Hematopoietic multipotent progenitor cell treated with erythropoietin and hydrocortisone succinate and interleukin-3 and kit ligand, for 4 days (in vitro differentiated cells): ENCODE measurements around the gene ARSI.
A peak's percentile ranks its signal among the peaks of the same experiment; 100 is the strongest.

Experiments
- DNase-seq: peaks from one replicate; pipeline ENCODE4 v3.0.0-alpha.2; 2015

Gene ARSI

DNA sequence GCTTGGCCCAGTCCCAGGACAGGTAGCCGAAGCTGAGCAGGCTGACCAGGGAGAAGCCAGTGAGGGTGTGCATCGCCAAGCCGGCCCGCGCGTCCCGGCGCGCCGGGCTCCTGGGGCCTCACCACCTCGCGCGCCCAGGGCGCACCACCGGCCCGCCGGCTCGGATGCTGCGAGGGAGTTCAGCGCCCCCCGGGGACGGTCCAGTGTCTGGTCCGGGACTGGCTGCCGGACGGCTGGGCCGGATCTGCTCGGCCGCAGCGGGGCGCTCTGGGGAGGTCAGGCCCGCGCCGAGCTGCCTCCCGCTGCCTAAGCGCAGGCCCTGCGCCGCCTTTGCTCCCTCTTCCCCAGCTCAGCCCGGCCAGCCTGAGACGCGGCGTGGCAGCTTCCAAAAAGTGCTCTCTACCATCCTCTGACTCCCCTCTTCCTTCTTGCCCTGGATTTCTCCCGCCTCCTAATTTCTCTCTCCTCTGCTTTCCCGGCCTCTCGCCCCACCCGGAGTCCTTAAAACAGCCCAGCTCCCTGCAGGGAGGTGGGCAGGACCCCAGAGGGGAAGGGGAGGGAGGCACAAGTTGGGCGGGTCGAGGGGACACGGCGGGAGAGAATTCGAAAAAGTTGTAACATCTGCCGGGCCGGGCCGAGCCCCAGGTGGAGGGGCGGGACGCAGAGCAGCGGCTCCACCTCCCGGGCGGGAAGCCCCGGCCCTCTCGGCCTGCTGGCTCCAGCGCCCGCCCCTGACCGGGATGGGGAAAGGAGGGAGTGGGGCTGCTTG, at the start of gene ARSI:
Gene ARSI, minus strand, starts transcription at position 605 of the 769 bp plus-strand sequence. Its CDS starts 532 bp downstream, at position 73.
- DNase-seq: peak; percentile 20

DNA sequence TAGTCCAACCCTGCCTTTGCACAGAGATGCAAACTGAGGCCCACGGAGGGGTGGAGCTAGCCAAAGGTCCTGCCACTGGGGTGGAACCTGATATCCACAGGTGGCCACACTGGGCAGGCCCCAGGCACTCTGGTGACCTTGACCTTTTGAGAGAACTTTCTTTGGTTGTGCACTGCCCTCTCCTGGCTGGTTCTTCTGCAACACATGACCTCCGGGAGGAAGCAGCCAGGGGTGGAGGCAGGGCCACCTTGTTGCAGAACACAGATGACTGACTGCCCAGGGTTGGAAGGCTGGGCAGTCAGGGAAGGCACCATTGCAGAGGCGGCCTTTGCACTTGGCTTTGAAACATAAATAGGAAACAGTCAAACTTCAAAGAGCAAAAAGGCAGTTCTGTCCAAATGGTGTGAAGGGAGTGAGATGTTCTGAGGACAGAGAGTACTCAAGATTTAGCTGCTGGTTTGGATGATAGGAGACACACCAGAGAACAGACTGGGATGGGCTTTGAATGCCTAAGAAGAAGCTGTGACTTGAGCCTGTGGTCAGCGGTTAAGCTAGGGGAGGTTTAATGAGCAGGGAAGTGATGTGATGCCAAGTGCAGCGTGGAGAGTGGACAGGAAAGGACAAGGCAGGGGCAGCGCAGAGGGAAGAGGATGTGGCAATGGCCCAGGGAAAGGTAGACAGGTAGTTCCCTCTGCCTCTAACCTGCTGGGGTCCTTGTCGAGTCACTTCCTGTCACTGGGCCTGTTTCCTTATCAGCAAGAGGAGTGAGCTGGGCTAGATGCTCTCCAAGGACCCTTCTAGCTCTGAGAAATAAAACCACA, 48.0 kb upstream of the ARSI start:
- peak; percentile 85 for DNase-seq

DNA sequence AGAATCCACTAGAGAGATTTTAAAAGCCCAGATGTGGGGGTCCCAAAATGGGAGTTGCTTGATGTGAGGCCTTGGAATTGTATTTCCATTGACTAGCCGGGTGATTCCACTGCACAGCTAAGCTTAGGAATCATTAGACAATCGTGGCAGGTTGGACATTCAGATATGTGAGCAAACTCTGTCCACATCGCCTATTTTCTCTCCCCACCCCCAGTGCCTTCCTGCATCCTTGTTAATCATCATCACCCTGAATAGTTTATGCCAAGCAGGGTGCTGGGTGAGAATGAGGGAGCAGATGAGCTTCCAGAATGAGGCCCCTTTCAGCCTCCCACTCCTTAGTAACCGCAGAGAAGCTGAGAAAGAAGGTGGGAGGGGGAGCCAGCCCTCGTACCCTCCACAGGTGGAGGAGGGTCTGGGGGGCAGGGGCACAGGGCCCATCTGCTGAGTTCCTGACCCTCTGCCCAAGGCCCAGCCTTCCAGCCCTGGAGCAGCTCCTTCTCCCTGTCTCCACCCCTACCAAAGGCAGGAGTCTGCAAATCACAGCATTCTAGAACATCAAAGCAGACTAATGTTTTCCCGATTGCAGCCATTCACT, 47.1 kb upstream of the ARSI start:
- DNase-seq: no peak

DNA sequence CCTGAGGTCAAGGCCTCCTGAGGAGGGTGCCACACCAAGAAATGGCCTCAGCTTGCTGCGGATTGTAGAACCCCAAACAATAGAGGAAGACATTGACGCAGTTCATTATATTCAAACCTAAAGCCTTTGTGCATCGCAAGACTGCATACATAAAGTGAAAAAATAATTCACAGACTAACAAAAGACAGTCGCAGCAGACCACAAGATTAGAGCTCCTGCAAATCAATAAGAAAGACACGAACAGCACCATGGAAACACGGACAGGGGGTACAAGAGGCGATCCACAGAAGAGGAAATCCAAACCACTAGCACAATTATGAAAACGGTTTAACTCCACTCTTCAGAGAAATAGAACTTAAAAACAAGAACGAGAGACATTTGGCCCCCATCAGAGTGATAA, 44.7 kb upstream of the ARSI start:
- DNase-seq: peak; percentile 19

DNA sequence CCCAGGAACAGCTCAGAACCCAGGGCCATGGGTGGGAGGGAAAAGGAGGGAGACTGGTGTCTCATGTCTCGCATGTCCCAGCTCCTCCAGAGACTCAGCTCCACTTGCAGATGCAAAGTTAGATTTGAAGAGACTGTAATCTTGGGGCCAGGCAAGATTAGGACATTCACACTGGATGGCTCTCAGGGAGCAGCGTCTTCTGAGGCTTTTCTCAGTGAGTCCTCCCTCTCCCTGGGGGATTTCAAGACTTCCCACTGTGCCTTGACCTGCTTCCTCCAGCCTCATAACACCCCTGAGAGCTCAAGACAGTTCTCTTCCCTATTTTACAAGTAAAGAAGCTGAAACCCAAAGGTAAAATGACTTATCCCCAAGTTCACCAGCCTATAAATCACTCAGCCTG, 44.3 kb upstream of the ARSI start:
- DNase-seq: no peak

DNA sequence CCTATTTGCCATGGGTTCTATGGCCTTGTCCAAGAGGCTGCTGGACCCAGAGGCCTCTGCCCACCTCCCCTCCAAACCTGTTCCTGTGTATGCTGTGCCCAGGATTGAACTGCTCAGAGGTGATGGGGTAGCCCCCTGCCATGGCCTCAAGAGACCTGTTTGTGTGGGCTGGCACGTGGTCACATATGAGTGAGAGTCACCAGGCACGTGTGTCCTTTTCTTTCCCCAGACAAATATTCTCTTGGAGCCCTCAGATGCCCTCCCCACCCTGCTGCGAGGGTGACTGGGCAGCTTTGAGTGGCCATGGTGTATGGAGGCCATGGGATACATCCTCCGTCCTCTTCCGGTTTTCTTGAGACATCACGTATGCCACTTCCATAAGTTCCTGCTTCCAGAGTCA, 43.9 kb upstream of the ARSI start:
- no peak for DNase-seq

DNA sequence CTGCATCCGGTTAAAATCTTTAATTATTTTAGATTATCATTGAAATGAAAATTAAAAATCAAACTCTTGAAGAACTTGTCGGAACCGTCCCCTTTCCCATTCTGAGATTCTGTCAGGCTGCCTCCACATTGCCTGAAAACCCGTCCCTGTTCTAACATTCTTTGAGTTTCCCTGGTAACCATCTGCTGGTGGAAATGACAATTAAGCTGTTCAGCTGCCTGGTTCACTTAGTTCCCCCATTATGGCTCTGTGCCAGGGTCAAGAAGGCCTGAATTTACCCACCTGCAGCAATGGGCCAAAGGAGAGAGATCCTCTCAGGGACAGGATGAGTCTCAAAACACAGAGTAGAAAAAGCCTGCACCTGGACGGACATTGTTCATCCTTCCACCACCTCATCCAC, 43.0 kb upstream of the ARSI start:
- no peak for DNase-seq

DNA sequence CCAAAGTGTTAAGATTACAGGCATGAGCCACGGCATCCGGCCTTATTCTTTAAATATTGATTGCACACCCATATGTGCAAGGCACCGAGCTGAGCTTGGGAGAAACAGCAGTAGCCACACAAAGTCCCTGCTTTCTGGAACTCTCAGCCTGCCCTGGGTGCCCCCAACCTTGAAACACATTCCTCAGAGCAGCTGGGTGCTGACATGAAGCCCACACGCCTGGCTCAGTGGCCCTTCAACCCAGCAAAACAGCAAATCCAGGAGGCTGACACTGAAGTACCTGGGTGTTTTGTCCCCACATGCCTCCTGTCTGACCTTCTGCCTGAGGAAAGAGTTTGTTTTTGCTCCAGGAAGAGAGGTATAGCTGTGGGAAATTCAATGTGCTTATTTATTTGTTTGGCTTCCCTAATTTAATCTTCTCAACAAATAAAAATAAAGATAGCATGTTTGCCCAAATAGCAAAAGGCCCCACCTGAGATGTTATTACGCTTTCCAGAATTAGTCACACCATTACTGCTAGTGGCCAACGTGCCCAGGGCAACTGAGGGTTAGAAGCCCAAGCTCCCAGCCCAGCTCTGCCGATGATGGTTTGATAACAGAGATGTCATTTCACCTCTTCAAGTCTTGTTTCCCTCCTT, 41.4 kb upstream of the ARSI start:
- DNase-seq: no peak

DNA sequence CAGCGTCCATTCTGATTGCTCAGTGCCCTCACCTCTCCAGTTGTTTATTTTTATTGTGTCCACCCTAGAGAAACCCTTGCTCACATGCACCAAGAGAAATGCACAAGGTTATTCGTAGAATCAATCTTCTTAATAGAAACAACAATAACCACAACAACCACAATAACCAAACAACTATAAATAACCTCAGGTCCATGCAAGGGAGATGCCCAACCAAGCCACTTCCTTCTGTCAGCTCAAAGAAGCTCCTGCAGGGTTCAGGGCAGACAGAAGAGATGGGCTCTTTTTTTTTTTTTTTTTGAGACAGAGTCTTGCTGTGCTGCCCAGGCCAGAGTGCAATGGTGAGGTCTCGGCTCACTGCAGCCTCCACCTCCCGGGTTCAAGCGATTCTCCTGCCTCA, 39.9 kb upstream of the ARSI start:
- no peak for DNase-seq

DNA sequence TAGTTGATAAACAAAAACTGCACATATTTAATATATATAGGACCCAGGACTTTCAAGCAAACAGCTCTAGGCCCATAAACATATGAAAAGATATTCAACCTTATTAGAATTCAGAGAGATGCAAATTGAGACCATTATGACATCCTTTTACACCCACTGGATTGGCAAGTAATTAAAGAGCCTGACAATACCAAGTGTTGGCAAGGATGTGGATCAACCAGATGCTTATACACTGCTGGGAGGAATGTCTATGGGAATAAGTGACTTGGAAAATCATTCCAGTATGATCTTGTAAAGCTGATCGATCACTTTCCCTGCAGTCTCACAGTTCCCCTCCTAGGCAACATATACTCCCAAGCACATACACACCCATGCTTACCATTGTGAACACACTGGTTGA, 39.3 kb upstream of the ARSI start:
- no peak for DNase-seq

DNA sequence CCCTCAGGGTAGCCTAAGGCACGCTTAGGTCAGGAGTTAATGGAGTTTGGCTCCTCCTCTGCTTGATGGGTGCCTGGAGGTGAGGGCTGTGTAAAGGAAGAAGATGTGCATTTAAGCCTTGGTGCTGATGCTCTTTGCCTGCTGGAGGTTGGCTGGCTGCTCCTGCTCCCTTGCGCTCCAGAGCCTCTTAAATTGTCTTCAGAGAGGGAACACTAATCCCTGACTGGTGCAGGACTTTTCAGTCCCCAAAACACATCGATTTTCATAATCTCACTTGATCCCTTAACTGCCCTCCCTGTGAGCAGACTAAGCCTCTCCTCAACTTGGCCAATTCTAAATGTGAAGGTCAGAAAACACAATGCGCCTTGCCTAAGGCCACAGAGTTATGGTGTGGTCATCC, 38.6 kb upstream of the ARSI start:
- DNase-seq: no peak

DNA sequence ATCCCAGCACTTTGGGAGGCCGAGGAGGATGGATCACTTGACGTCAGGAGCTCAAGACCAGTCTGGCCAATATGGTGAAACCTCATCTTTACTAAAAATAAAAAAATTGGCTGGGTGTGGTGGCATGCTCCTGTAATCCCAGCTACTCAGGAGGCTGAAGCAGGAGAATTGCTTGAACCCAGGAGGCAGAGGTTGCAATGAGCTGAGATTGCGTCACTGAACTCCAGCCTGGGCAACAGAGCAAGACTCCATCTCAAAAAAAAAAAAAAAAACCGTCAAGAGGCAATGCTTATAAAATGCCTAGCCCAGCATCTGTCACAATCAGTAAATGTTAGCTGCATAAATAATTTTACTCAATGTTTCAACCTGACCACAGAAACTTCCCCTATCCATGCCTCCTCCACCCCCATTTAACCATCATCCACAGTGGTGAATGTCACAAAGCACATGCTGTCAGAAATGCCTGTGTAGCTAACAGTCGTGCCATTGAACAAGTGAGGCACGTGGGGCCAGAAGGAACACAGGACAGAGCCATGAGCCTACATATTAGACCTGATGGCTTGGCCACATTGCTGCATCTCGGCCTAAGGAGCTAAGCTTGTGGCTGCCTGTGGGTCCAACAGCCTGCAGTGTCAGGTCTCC, 38.0 kb upstream of the ARSI start:
- DNase-seq: peak; percentile 39

DNA sequence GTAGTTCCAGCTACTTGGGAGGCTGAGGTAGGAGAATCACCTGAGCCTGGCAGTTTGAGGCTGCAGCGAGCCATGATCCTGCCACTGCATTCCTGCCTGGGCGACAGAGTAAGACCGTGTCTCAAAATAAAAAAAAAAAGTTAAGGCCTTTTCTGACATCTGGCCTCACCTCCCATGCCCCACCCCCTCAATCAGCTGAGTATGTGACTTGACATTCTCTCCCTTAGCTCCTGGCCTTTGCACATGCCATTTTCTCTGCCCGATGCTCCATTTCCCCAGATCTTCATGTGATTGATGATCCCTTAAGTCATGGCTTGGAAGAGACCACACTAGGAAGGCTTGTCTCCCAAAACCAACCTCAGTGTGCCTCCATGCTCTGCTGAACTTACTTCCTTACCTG, 37.1 kb upstream of the ARSI start:
- no peak for DNase-seq

DNA sequence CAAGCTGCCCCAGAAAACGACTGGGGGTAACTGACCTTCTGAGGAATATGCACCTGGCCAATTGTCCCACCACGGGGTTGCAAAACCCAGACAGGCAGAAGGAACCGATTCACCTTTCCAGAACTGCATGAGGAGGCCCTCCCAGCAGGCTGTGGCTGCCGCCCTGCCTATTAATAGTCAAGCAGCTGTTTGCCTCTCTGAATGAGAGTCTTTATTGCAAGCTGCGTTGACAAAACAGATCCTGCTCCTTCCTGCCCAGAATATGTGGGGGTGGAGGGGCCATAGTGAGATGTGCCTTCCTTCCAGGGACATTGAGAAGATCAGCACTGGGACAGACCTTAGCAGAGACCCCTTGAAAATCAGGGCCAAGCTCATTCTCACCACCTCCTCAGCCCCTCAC, 36.5 kb upstream of the ARSI start:
- DNase-seq: no peak

DNA sequence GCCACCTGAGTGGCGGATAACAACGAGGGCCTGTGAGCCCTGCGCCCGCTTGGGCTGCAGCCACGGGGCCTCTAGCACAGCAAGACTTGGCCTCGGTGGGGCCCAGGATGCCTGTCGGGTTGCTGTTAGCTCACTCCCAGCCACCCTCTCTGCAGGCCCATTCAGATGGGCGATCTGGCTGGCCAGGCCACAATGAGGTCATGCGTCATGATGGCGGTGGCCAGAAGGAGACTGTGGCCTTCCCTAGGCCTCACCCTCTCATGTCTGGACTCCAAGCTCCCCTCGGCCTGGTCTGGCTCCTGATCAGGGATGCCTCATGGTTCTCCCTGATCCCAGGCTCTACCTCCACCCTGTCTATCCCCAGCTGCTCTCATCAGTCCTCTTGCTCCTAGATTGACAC, 35.8 kb upstream of the ARSI start:
- no peak for DNase-seq

DNA sequence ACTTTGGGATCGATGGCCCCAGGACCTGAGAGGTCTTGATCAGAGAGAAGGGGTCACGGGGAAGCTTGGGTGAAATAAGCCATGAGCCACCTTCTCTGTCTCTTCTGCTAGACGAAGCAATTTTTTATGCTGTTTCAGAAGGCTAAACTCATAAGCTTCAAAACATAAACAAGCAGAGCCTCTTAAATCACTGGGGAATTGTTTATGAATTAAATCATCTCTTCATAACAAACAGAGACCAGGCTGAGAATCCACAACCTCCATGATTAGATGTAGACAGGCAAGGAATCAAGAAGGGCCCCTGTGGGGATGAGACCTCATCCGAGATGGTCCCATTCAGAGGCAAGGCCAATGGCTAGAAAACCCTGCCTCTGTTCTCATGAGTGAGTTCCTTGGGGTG, 33.1 kb upstream of the ARSI start:
- no peak for DNase-seq

DNA sequence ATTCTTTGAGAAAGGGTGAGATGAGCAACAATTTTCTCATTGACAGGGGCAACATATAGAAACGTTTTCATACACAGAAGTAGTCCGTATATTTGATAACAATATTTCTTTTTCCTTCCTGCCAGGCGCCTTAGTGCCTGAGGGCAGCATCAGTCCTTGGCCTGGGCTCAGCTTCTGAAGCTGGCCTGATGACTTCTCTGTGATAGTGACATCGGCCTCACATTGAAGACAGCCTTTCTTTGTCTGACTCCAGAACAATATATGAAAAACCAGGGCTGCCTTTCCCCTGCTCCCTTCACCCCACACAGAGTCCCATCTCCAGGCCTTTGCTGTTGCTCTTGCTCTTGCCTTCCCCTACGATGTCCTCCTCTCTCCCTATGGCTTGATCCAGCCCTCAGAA, 30.7 kb upstream of the ARSI start:
- no peak for DNase-seq

DNA sequence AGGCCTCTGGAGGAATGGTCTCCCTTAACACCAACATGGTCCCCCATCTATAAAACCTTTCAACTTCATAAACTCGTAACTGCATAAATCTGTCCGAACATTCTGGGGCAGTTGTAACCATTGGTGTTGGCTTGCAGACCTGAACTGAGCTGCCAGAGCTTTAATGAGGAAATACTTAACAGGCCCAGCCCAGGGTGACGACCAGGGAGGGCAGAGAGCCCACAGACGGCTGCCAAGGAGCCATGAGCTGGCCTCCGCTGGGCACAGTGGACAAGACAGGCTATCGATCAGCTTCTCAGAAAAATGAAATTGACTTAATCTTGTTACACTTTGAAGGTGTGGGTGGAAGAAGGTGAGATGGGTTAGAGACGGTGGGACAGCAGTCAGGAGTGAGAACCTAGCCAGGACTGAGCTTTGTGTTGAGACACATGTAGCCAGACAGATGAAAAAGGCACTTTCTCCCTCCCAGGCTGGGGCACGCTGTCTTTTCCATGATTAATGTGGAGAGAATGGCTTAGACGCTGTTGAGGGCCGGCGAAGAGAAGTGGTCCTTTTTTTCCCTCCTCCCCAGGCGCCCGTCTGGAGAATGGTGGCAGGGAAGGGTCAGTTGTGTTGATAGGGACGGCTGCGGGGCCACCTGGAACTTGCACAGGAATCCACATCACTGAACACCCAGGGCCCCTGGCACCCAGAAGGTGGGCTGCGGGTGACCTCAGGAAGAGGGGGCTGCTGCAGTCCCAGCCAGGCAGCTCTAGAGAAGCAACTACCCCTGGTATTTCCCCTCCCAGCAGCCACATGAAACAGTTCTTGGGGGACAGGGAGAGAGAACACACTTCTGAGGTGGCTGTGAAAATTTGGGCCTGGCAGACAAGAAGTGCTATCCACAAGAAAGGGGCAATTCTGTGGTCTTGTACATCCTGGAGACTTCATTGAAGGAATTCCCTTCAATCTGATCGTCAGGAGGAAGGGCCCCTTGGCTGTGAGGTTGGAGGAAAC, 27.5 kb upstream of the ARSI start:
- DNase-seq: no peak

DNA sequence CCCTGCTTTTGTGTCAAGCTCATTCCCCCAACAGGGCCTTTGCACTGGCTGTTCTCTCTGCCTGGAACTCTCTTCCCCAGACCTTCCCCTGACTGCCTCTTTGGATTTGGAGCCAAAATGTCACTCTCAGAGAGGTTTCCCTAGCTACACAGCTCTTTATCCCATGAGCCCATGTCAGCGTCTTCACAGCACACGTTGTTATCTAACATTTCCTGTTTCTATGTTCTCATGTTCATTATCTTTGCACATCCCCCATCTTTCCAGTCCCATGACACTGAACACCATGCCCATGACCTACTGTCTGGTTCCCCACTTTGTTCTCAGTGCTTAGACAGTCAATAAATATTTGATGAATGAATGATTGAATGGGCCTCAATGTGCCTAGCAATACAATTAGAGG, 26.3 kb upstream of the ARSI start:
- peak; percentile 74 for DNase-seq

DNA sequence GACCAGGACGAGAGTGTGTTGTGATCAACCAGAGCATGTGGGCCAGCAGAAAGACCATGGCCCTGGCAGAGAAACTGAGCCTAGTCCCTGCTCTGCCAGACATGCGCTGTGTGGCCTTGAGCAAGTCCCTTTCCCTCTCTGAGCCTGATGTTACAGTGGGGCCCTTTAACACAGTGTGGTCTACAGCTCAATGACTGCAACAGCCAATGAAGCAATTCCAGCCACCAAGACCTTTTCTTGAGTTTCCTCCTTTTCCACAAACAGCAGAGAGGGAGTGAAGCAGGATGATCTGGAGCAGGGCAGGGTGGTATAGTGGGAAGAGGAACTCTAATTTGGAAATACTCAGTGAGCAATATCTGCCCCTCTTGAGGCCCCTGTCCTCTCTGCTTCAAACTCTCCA, 25.8 kb upstream of the ARSI start:
- DNase-seq: no peak

DNA sequence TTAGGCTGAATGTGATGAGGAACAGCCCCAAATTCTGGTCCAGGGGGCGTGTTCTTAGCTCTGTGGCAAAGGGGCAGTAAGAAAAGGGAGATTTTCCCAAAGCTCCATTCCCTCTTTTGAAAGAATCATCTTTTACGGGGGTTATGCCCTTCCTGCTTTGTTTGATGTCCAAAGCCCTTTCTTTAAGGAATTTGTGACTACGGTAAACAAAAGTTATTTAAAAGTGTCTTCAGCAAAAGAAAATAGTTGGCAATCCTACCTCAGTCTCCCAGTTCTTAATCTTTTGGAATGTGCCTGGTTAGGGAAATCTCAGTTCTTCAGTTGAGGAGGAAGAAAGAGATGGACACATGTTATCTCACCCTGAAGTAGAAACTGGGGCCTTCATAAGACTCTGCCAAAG, 24.4 kb upstream of the ARSI start:
- no peak for DNase-seq

DNA sequence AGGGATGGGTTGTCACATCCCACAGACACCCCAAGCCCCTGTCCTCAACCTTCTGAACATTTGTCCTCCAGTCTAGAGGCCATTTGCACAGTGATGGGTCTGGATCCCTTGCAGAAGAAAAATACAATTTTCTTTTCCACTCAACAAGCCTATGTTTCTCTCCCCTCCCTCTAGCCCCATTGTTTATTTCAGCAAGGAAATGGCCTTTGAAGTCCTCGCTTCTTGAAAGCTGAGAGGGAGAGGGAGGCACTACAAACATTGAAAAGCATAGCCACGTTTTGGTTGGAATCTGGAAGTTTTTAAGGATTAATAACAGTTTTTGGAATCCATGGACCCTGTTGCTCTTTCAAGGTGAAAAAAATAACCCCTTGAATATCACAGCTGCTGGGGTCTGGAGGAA, 24.0 kb upstream of the ARSI start:
- DNase-seq: no peak
